HG03175 (cell line): Measurements from ENCODE around the gene AGBL5.
"Not testable (repeated sequence)": the region's sequence is repeated elsewhere in the genome, so short reads cannot be mapped to it uniquely, and the experiment has no call there.

Experiments used
- ATAC-seq: cut with Tn5 transposase; IDR thresholded peaks from one replicate; pipeline ENCODE4 v1.9.1; 2021; ENCODE audit warnings: mild to moderate bottlenecking, moderate library complexity; ENCODE audit not compliant: unreplicated experiment

The AGBL5 gene

GRCh38 chr2:27051902-27052645 lies 606 bp downstream of the AGBL5 start:
- no peak for ATAC-seq

DNA sequence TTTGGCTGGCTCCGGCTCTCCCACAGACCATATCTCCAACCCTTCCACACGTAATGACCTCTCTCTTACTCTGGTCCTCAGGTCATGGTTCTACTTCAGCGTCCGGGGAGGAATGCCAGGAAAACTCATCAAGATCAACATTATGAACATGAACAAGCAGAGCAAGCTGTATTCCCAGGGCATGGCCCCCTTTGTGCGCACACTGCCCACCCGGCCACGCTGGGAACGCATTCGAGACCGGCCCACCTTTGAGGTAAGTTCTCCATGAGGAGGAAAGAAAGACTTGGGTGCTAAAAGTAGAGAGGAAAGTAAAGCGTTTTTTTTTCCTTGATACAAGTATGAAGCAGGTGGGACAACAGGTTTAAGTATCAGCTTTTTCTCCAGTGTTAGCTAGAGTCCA lies 1.9 kb downstream of the AGBL5 start:
- no peak for ATAC-seq

GRCh38 chr2:27053776-27054175 lies 2.3 kb downstream of the AGBL5 start:
- no peak for ATAC-seq

DNA sequence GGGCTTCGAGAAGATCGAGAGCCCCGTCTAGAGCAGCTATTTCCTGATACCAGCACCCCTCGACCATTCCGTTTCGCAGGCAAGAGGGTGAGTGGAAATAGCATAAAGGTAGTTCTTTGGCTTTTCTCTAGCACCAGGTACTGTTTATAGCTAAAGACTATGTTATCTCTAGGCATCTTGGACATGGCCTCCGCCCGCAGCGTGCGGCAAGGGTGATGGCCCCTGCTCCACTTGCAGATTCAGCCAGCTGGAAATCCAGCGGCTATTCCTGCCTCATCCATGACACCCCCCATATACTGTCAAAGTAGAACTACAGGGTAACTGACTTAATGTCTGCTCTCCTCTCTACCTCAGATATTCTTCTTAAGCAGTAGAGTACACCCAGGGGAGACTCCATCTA lies 3.3 kb downstream of the AGBL5 start:
- ATAC-seq, result no peak

- ATAC-seq, result no peak
Observed at GRCh38 chr2:27057184-27057583, 5.7 kb downstream of the AGBL5 start.

DNA sequence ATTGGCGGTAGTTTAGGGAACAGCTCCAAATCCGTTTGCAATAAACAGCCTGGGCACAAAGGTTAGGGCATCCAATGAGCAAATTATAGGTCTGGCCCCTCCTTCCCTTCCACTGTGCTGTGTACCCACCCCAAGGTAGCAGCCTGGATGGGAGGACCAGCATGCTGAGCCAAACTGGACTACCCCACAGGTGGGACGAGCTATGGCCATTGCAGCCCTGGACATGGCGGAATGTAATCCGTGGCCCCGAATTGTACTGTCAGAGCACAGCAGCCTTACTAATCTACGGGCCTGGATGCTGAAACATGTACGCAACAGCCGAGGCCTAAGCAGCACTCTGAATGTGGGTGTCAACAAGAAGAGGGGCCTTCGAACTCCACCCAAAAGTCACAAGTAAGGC lies 6.7 kb downstream of the AGBL5 start:
- no peak for ATAC-seq

GRCh38 chr2:27059141-27059820 lies 7.8 kb downstream of the AGBL5 start:
- no peak for ATAC-seq

- ATAC-seq, result no peak
Observed at GRCh38 chr2:27060323-27060722, 8.9 kb downstream of the AGBL5 start.

GRCh38 chr2:27065128-27065527 lies 13.7 kb downstream of the AGBL5 start:
- ATAC-seq, result no peak

DNA sequence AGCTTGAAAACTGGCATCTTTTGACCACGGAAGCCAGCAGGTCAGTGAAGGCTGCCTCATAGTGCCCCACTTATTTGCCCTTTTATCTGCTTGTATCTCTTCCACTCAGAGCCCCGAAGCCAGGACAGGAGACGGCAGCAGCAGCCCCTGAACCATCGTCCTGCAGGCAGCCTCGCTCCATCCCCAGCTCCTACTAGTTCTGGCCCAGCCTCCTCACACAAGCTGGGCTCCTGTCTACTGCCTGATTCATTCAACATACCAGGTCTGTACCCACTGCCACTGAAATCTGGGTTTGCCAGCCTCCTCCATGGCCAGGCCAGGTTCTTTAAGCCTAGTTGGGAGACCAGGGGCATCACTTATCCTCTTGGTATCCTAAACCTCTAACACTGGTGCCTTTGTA lies 15.9 kb downstream of the AGBL5 start:
- ATAC-seq, result no peak

DNA sequence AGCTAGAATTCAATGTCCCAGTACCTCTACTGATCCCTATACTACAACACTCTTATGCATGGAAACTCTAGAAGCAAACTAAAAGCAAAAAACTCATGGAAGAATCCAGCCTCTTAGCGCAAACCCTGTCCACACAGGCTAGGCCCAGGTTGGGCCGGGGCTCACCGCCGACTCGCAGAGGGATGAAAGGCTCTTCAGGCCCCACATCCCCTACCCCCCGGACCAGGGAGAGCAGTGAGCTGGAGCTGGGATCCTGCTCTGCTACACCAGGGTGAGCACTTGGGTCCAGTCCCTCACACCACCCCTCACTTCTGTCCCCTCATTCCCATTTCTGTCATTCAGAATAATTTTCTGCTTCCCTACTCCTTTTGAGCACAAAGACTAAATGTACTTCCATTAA lies 18.0 kb downstream of the AGBL5 start:
- ATAC-seq, result no peak

DNA sequence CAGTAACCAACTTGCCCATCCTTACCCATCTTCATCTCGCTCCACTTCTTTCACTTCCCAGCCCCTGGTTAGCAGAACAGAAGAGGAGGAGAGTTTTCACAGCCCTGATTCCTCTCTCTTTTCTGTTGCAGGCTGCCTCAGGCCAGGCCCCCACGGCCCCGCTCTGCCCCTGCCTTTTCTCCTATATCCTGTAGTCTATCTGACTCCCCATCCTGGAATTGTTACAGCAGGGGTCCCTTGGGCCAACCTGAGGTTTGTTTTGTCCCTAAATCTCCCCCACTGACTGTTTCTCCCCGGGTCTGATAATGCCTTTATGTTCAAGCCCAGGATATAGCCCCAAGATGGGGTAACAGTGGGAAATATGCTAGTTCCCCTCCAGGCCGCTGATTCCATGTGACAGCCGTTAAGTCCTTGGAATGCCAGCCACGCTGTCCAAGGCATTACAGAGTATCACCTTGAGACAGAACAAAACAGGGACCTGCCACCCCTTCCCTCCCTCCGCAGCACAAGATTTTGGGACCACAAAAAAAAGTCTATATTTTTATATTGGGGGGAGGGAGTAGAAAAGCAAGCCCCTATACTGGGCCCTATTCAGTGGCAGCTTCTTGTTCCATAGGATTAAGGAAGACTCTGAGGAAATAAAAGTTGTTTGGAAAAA lies 18.6 kb downstream of the AGBL5 start:
- no peak for ATAC-seq

- peak; percentile 10 for ATAC-seq
Observed at GRCh38 chr2:27070653-27071276, 19.3 kb downstream of the AGBL5 start.

GRCh38 chr2:27071277-27071989 lies 20.0 kb downstream of the AGBL5 start, which contains the start of gene OST4:
TSS of gene OST4 (minus strand) at chr2:27071654.
- ATAC-seq, result peak; percentile 89

- ATAC-seq, result no peak
Observed at GRCh38 chr2:27071990-27072830, 20.7 kb downstream of the AGBL5 start.

- ATAC-seq, result no peak
Observed at GRCh38 chr2:27072920-27073319, 21.5 kb downstream of the AGBL5 start.

- no peak for ATAC-seq
Observed at GRCh38 chr2:27073782-27074181, 22.3 kb downstream of the AGBL5 start.

GRCh38 chr2:27074738-27075565 lies 23.5 kb downstream of the AGBL5 start:
- no peak for ATAC-seq

DNA sequence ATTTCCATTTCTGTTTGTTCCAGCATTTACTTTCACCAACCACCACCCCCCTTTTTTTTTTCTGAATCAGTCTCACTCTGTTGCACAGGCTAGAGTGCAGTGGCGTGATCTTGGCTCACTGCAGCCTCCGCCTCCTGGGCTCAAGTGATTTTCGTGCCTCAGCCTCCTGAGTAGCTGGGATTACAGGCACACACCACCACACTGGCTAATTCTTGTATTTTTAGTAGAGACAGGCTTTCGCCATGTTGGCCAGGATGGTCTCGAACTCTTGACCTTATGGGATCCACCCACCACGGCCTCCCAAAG lies 24.1 kb downstream of the AGBL5 start:
- not testable (repeated sequence) for ATAC-seq
